Stimulated activated CD8-positive, alpha-beta memory T cell treated with anti-CD3 and anti-CD28 coated beads, Interleukin-12 subunit alpha, Interleukin-12 subunit beta, amount 100 ng/mL, for 1 hour (primary cell): ENCODE data around the gene ZNF236.

Source experiments
- DNase-seq: peaks from one replicate; pipeline ENCODE4 v3.0.0-alpha.2; 2020; ENCODE audit warnings: low read depth

The ZNF236 gene

GRCh38 chr18:76973520-76974266, 151.3 kb downstream of the ZNF236 start:
- DNase-seq, result no peak

- no peak for DNase-seq
Observed at GRCh38 chr18:76974386-76974785, 152.0 kb downstream of the ZNF236 start.

- no peak for DNase-seq
Observed at GRCh38 chr18:76975577-76976110, 153.3 kb downstream of the ZNF236 start.

GRCh38 chr18:76977108-76977621, 154.8 kb downstream of the ZNF236 start:
- DNase-seq, result no peak

- no peak for DNase-seq
Observed at GRCh38 chr18:76977684-76978232, 155.4 kb downstream of the ZNF236 start.

- no peak for DNase-seq
Observed at GRCh38 chr18:76978616-76979015, 156.3 kb downstream of the ZNF236 start.

- DNase-seq, result no peak
Observed at GRCh38 chr18:76979111-76979751, 156.9 kb downstream of the ZNF236 start.

- DNase-seq, result no peak
Observed at GRCh38 chr18:76979906-76980305, 157.5 kb downstream of the ZNF236 start.

GRCh38 chr18:76980663-76981395, 158.5 kb downstream of the ZNF236 start:
- no peak for DNase-seq

GRCh38 chr18:76981396-76981968, 159.1 kb downstream of the ZNF236 start:
- no peak for DNase-seq

- no peak for DNase-seq
Observed at GRCh38 chr18:76982038-76982437, 159.7 kb downstream of the ZNF236 start.

- DNase-seq, result peak; percentile 70
Observed at GRCh38 chr18:76982841-76983583, 160.7 kb downstream of the ZNF236 start.

- no peak for DNase-seq
Observed at GRCh38 chr18:76983613-76984051, 161.3 kb downstream of the ZNF236 start.

- no peak for DNase-seq
Observed at GRCh38 chr18:76984193-76985155, 162.1 kb downstream of the ZNF236 start.

- DNase-seq, result no peak
Observed at GRCh38 chr18:76985156-76985950, 163.0 kb downstream of the ZNF236 start.

GRCh38 chr18:76985951-76986236, 163.5 kb downstream of the ZNF236 start:
- no peak for DNase-seq

- no peak for DNase-seq
Observed at GRCh38 chr18:76986406-76986805, 164.0 kb downstream of the ZNF236 start.

GRCh38 chr18:76988031-76988826, 165.9 kb downstream of the ZNF236 start:
- DNase-seq, result no peak
